NCI-H510A (cell line): Measurements from ENCODE around the gene SPACA7.
"Not testable (repeated sequence)": the region's sequence is repeated elsewhere in the genome, so short reads cannot be mapped to it uniquely, and the experiment has no call there.

Experiments used
- DNase-seq: peaks from one replicate; lab custom pipeline; 2025; lab: John Stamatoyannopoulos, UW

The SPACA7 gene

GRCh38 chr13:112350300-112350699, 25.9 kb upstream of the SPACA7 start:
- DNase-seq = no peak

DNA sequence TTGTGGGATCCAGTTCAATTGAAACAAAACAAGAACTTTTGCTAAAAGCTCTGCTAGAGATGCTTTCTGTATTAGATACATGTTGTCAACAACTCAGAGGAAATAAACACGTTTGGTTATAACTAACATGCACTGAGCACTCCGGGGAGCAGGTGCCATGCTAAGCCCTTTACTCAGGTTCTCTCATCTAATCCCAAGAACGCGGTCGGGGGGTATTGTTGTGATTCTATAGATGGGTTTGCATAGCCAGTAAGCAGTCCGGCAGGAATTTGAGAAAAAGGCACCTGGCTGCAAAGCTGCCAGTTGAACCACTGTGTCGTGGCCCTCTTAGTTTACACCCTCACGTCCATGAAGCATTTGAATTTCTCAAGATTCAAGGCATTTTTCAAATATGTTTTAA, 24.3 kb upstream of the SPACA7 start:
- DNase-seq = no peak

GRCh38 chr13:112353856-112354255, 22.3 kb upstream of the SPACA7 start:
- DNase-seq = no peak

- DNase-seq = no peak
Measured at GRCh38 chr13:112354330-112355273, 21.6 kb upstream of the SPACA7 start.

DNA sequence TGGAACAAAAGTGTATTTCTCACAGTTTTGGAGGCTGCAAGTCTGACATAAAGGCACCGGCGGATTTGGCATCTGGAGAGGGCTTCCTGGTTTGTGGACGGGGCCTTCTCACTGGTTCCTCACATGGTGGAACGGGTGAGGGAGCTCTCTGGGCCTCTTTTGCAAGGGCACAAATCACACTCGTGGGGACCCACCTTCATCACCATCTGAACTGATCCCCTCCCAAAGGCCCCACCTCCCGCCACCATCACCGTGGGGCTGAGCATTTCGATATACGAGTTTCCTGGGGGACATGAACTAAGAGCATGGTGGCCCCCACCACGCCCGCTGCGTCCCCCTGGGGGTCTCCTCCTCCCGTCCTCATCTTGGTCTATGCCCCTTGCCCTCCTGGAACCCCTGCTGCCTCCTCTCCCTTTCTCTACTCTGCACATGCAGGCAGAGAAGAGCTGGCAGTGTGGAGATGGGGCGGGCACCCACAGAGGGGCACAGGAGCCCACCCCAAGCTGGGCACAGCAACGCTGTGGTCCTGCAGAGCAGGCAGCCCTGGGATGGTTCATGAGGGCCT, 20.8 kb upstream of the SPACA7 start:
- DNase-seq = no peak

DNA sequence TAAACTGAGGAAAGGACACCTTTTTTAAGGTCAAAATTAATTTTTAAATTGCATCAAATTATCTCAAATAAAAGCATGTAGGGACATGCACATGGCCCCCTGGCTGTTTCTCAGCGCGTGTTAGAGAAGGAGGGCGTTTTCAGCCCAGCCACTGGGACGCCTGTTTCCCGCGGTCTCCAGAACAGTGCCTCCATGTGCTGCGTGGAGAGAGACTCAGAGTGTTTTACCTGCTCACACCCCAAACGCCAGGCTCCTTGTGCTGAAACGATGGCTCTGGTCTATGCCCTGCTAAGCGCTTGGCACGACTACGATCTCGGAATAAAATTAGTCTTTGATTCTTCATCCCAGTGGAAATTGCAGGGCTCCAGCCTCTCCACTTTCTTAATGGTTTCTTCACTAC, 20.0 kb upstream of the SPACA7 start:
- DNase-seq = no peak

DNA sequence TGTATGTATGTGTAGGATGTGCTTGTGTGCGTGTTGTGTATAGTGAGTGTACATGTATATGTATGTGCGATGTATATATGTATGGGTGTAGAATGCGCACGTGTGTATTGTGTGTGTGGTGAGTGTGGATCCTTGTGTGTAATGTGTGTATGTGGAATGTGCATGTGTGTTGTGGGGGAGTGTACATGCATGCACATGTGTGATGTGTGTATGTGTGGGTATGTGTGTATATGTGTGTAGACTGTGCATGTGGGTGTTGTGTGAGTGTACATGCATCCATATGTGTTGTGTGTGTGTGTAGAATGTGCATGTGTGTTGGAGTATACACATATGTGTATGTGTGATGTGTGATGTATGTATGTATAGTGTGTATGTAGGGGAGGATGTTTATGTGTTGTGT, 18.0 kb upstream of the SPACA7 start:
- no peak for DNase-seq

GRCh38 chr13:112362021-112362420, 14.1 kb upstream of the SPACA7 start:
- DNase-seq = no peak

GRCh38 chr13:112363867-112364528, 12.2 kb upstream of the SPACA7 start:
- no peak for DNase-seq

DNA sequence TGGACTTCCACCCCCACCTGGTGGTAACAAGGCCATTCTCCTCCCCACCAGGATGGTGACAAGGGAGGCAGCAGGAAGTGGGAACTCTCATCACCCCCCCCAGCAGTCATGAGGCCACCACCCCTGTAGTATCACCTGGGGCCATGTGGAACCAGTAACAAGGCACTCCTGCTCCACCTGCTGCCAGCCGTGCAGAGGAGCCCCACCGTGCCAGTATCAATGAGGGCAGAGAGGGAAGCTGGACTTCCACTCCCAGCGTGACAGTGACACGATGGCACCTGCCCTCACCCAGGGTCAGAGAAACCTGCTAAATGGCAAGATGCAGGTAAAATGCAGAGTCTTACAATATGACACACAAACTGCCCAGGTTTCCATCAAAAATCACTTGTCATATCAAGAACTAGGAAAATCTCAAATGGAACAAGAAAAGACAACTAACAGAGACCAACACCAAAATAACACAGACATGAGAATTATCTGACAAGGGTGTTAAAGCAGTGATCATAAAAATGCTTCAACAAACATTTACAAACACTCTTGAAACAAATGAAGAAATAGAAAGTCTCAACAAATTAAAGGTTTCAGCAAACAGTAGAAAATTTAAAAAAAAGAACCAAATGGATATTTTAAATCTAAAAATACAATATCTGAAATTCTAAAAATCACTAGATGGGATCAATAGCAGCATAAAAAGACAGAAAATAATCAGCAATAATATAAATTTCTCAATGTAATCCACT, 9.1 kb upstream of the SPACA7 start:
- DNase-seq = no peak

DNA sequence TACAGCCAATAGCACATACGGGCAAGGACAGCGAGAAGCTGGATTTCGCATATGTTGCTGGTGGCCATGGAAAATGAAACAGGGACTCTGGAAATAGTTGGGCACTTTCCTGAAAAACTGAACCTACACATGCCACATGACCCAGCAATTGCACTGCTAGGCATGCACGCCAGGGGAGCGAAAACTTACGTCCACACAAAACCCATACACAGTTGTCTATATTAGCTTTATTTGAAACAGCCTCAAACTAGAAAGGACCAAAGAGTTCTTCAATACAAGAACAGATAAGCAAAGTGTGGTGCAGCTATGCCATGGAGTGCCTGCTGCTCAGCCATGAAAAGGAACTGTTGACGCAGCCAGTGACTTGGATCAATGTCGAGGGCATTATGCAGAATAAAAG, 7.3 kb upstream of the SPACA7 start:
- DNase-seq = no peak

GRCh38 chr13:112370311-112370710, 5.8 kb upstream of the SPACA7 start:
- DNase-seq = no peak

DNA sequence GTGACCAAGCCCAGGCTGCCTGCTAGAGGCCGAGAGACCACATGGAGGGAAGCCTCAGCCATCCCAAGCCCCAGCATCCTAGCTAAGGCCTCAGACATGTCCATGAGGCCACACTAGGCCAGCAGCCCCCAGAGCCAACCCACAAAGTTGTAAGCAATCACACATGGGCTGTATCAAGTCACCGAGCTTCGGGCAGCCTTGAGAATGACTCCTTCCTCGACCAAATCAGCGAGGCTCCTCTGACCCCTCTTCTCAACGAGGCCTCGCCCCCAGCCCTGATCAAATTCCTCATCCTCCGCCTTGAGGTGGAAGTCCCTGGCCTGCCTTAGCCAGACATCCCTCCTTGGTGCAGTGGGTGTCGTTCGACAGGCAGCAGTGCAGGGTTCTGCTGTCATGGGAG, 1.9 kb upstream of the SPACA7 start:
- no peak for DNase-seq

- no peak for DNase-seq
Measured at GRCh38 chr13:112391746-112392145, 15.6 kb downstream of the SPACA7 start.

DNA sequence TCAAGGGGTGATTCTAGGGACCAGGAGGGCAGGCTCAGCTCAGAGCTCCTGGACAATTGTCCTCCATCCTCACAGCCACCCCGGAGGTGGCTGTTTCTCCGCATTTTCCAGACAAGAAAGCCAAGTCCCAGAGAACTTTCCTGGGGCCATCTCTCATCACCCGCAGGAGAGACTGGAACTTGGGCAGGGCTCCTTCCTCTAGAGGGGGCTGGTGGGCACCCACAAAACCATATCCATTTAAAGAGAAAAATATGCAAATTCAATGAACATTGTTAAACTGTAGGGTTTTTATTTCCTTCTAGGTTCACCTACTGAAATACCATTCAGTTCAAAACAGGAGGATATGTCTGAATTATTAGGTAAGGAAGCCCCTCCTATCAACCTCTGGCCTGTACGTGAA, 16.6 kb downstream of the SPACA7 start:
- DNase-seq = no peak

- DNase-seq = not testable (repeated sequence)
Measured at GRCh38 chr13:112395022-112395421, 18.9 kb downstream of the SPACA7 start.

- not testable (repeated sequence) for DNase-seq
Measured at GRCh38 chr13:112395941-112396340, 19.8 kb downstream of the SPACA7 start.

DNA sequence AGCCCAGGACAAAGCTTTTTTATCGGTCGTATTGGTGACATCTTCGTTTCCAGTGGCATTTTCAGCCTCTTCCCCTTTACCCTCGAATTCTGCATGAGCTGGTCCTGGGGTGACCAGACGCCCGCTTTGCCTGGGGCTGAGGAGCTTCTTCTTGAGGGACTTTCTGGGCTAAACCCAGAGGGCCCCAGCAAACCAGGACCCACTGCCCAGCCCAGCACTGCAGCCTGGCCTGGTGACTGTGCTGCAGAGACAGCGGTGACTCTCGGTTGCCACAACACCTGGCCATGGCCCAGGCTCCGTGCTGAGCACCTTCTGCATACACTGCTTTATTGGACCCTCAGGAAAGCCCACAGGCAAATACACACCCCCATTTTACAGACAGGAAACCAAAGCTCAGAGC, 21.0 kb downstream of the SPACA7 start:
- DNase-seq = no peak

- DNase-seq = not testable (repeated sequence)
Measured at GRCh38 chr13:112398347-112398746, 22.2 kb downstream of the SPACA7 start.

- DNase-seq = not testable (repeated sequence)
Measured at GRCh38 chr13:112409828-112410227, 33.7 kb downstream of the SPACA7 start.

DNA sequence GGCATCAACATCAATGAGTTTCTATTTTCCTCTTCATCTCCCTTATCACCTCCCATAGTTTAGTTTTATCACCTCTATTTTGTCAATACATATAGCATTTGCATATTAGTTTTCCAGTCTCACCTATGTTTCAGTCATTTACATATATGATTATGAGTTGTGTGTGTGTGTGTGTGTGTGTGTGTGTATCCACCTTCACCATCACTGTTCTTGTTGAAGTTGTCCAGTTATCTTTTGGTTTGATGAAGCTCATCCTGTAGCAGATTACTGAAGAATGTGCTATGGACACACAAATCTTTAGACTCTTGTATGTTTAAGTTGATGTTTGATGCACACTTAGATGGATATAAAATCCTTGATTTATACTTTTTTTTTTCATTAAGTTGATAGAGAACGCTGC, 40.5 kb downstream of the SPACA7 start:
- DNase-seq = no peak

DNA sequence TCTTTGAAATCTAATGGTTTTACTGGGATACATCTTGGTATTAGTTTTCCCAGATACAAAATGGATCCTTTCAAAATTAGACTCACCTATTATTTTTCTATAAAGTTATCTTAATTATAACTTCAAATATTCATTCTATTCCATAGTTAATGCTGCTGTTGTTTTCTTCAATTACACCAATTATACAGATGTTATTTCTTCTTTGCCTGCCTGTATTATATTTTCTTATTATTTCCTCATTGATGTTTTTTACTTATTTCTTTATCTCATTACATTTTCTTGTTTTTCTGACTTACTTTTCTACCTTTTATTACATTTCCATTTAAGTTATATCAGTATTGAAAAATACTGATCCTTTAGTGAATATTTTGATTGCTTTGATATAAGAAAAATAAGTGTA, 40.9 kb downstream of the SPACA7 start:
- DNase-seq = no peak
